D721Med (cell line): ENCODE results near the gene CWH43.
A peak's percentile ranks its signal among the peaks of the same experiment; 100 is the strongest.

ENCODE experiments used
- DNase-seq: peaks from one replicate; pipeline ENCODE4 v3.0.0; 2011; ENCODE audit warnings: low spot score; ENCODE audit not compliant: insufficient read length
- FAIRE-seq: peaks from 2 replicates; lab custom pipeline; 2011; peaks lifted over from hg19 to GRCh38; lab: Jason Lieb, UNC
- TF ChIP-seq, protein P1 (sequence below): IDR thresholded peaks from 2 replicates; pipeline ENCODE4 v1.5.1; 2012; ENCODE audit warnings: mild to moderate bottlenecking, control low read depth; ENCODE audit not compliant: insufficient read depth; ENCODE audit errors: missing control alignments

Gene CWH43

DNA sequence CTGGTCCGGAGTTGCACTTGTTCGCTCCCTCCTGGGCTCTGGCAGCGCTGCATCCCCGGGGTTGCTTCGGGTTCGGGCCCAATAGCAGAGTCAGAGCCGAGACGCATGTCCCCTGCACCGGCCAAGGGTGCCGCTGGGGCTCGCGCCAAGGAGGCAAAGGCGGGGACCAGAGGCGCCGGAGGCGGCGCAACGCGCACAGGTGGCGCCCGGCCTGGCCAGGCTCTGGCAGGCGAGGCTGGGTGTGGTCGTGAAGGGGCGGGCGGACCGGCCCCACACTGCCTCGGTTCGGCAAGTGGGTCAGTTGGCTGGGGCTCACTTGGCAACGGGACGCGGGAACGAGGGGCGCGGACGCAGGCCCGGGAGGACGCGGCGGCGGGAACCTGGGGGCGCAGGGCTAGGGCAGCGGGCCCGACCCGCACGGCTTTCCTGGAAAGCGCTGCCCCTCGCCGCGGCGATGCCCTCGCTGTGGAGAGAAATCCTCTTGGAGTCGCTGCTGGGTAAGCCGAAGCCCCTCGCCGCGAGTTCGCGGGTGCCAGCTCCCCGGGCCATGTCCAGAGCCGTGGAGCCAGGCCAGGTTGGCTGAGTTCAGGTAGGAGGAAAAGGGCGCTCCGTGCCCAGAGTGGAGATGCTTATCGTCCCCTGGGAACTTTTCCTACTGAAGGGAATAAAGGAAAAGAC lies at the start of gene CWH43:
Gene CWH43 (plus strand): TSS at position 300 of the 678 bp plus-strand sequence. CDS start 155 bp downstream, at position 455.
- no peak for DNase-seq
- TF ChIP-seq, protein P1, sequence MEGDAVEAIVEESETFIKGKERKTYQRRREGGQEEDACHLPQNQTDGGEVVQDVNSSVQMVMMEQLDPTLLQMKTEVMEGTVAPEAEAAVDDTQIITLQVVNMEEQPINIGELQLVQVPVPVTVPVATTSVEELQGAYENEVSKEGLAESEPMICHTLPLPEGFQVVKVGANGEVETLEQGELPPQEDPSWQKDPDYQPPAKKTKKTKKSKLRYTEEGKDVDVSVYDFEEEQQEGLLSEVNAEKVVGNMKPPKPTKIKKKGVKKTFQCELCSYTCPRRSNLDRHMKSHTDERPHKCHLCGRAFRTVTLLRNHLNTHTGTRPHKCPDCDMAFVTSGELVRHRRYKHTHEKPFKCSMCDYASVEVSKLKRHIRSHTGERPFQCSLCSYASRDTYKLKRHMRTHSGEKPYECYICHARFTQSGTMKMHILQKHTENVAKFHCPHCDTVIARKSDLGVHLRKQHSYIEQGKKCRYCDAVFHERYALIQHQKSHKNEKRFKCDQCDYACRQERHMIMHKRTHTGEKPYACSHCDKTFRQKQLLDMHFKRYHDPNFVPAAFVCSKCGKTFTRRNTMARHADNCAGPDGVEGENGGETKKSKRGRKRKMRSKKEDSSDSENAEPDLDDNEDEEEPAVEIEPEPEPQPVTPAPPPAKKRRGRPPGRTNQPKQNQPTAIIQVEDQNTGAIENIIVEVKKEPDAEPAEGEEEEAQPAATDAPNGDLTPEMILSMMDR: no peak
- no peak for FAIRE-seq

DNA sequence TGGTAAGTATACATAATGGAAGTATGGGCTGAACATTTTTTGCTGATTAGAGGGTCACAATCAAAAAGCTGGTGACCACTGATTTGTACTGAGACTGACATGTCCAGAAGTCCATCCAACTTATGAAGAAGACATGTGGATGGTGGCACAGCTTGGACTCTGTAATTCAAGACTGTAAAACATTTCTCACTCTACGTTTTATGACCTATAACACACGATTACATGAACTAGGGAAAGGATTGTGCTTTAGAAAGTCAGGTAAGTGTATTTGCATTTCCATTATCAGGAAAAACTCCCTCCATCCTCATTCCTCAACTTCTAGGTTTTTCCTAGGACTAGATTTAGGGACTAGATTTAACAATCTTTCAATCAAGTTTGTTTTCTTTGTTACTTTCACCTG lies 49.0 kb upstream of the CWH43 start:
- DNase-seq (no peak), FAIRE-seq (no peak)
- TF ChIP-seq, protein P1: no peak

DNA sequence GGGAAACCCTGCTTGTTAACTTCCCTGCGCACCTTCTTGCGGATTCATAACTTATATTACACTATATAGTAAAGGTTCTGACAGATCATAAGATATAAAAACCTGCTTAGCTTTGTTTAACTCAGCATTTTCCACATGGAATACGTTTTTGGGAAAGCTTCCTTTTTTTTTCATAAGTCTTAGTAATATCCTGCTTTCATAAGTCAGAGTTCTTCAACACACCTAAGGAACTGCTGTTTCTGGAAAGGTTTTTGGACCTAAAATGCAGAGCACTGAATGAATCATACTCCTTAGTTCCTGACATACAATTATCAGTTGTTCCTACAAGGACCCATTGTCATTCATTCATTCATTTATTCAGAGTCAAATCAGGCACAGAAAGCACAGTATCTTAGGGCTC lies 47.2 kb upstream of the CWH43 start:
- TF ChIP-seq, protein P1: no peak
- no peak for FAIRE-seq
- no peak for DNase-seq

DNA sequence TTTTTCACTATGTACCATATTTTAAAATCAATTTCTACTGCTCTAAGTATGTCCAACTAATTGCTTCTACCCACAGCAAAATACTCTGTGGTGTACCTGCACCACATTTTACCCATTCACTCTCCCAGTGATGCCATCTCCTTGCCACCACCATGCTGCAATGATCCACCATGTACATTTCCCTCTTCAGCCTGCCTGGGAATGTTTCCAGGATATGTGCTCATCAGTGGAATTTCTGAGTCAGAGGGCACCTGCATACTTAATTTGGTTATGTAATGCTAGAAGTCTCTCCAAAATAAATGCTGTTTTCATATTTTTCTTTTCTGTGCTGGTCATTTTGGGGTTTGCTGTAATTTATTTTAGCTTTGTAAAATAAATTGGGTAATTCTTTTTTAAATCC lies 46.3 kb upstream of the CWH43 start:
- TF ChIP-seq, protein P1: no peak
- FAIRE-seq: no peak
- no peak for DNase-seq

DNA sequence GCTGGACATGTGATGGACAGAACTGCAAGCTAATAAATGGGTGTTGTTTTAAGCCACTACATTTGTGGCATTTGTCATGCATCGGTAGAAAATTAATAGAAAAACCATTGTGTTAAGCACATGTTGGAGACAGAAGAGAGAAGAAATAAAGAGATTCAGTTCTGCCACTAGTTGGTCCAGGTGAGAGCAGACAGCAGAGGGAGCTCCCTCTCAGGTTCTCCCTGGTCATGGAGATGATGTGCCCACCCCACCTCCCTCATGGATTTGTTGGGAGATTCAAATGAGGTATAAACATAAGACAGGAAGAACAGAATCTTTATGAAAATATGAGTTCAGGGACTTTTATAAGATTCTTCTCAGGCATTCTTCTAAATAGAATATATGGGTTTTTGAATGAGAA lies 42.7 kb upstream of the CWH43 start:
- no peak for FAIRE-seq
- no peak for DNase-seq
- TF ChIP-seq, protein P1: peak; percentile 36

DNA sequence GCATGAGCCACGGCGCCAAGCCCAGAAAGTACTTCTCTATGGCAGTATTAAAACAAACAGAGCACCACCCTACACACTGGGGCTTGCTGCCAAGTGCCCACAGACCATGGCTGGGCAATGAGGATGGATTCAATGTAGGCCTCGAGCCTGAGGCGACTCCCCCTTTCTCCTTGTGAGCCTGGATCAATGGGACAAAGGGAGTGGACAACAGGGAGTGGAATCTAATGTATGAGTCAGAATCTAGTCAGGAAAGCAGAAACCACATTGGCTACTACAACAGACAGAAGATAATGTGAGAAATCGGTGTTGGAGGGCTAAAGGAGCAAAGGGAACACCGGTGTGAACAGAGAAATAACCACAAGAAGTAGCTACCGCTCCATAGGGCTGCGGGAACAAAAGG lies 41.8 kb upstream of the CWH43 start:
- no peak for FAIRE-seq
- DNase-seq: no peak
- TF ChIP-seq, protein P1: no peak

DNA sequence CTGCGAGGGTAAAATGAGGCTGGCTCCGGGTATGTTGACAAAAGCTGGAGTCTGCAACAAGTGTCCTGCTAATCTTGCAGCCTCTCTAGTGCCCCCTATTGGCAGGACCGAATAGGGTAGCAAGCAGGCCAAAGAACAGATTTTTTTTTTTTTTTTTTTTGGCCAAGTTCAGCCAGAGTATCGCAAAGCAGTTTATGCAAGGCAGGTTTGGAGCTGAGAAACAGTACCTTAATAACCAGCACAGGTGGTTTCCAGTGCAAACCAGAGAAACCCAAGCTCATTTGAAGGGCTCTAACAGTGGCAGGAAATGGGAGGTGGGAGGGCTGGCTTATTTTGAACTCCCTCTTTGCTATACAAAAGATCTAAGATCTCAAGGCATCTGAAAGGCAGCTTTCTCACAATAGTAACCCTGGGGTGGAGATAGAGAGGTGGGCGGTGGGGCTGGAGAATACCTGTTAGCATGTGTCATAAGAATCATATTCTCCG lies 41.3 kb upstream of the CWH43 start:
- no peak for DNase-seq
- TF ChIP-seq, protein P1: peak; percentile 20
- FAIRE-seq: no peak
